HG03354 (cell line): ENCODE data around the gene SNUPN.
"Not testable (repeated sequence)": the region's sequence is repeated elsewhere in the genome, so short reads cannot be mapped to it uniquely, and the experiment has no call there.

Source experiments
- ATAC-seq: cut with Tn5 transposase; IDR thresholded peaks from one replicate; pipeline ENCODE4 v1.9.1; 2021; ENCODE audit warnings: mild to moderate bottlenecking; ENCODE audit not compliant: unreplicated experiment, poor library complexity, severe bottlenecking

Gene SNUPN

GRCh38 chr15:75589071-75589470 is 36.5 kb downstream of the SNUPN start:
- ATAC-seq: no peak

- ATAC-seq: not testable (repeated sequence)
Measured at GRCh38 chr15:75586422-75586821, 39.1 kb downstream of the SNUPN start.

- ATAC-seq: no peak
Measured at GRCh38 chr15:75584121-75584520, 41.4 kb downstream of the SNUPN start.

GRCh38 chr15:75583701-75584100 is 41.8 kb downstream of the SNUPN start:
- no peak for ATAC-seq

- not testable (repeated sequence) for ATAC-seq
Measured at GRCh38 chr15:75582943-75583342, 42.6 kb downstream of the SNUPN start.

- ATAC-seq: peak; percentile 61
Measured at GRCh38 chr15:75578948-75579920, 46.3 kb downstream of the SNUPN start, which contains the start of gene PTPN9. Gene PTPN9, minus strand, starts transcription at chr15:75579315. Its CDS starts 539 bp downstream, at chr15:75578776.

GRCh38 chr15:75578173-75578947 is 47.2 kb downstream of the SNUPN start:
- ATAC-seq: peak; percentile 54

- ATAC-seq: peak; percentile 3
Measured at GRCh38 chr15:75577401-75578172, 47.9 kb downstream of the SNUPN start.

- ATAC-seq: no peak
Measured at GRCh38 chr15:75573648-75574384, 51.7 kb downstream of the SNUPN start.

- ATAC-seq: no peak
Measured at GRCh38 chr15:75570126-75570845, 55.2 kb downstream of the SNUPN start.

GRCh38 chr15:75565062-75565970 is 60.2 kb downstream of the SNUPN start:
- ATAC-seq: no peak

GRCh38 chr15:75561888-75562287 is 63.6 kb downstream of the SNUPN start:
- ATAC-seq: no peak

- ATAC-seq: not testable (repeated sequence)
Measured at GRCh38 chr15:75559360-75559759, 66.2 kb downstream of the SNUPN start.

GRCh38 chr15:75558955-75559354 is 66.6 kb downstream of the SNUPN start:
- not testable (repeated sequence) for ATAC-seq

GRCh38 chr15:75554717-75555116 is 70.8 kb downstream of the SNUPN start:
- no peak for ATAC-seq

- ATAC-seq: no peak
Measured at GRCh38 chr15:75553659-75554058, 71.9 kb downstream of the SNUPN start.

- ATAC-seq: no peak
Measured at GRCh38 chr15:75551091-75551490, 74.4 kb downstream of the SNUPN start.
